Kidney epithelial cell (primary cell): ENCODE data around the gene SGMS1. TPM values are rescaled to one million over a fixed set of nuclear protein-coding genes. Genes with fewer than 3 reads are reported as not detected.

Source experiments
- DNase-seq: peaks from one replicate; pipeline ENCODE4 v3.0.0-alpha.2; 2010; ENCODE audit warnings: low read depth
- H3K27me3 ChIP-seq: 2 replicates; pipeline ENCODE4 v1.6.0; 2011; ENCODE audit warnings: low read length; ENCODE audit not compliant: control insufficient read depth, insufficient read depth
- H3K36me3 ChIP-seq: 2 replicates; pipeline ENCODE4 v1.5.1; 2011; ENCODE audit warnings: low read length; ENCODE audit not compliant: control insufficient read depth, insufficient read depth
- H3K4me3 ChIP-seq: 2 replicates; pipeline ENCODE4 v1.5.1; 2011; ENCODE audit warnings: low read depth, mild to moderate bottlenecking, control low read depth, low read length
- total RNA-seq: library from RNA; depleted of rRNA; stranded (reverse); fragments of >200 nt; gene quantifications from 2 replicates; pipeline ENCODE4 v1.2.3, GENCODE V29; 2015
- TF ChIP-seq, protein P1 (sequence below): IDR thresholded peaks from 2 replicates; pipeline ENCODE4 v1.5.1; 2011; ENCODE audit warnings: mild to moderate bottlenecking, moderate library complexity, low read length, control low read depth, inconsistent platforms; ENCODE audit not compliant: insufficient read depth, poor library complexity, severe bottlenecking

SGMS1 gene
- total RNA-seq, 1 donor from 2014 or later = 27.0 TPM

DNA sequence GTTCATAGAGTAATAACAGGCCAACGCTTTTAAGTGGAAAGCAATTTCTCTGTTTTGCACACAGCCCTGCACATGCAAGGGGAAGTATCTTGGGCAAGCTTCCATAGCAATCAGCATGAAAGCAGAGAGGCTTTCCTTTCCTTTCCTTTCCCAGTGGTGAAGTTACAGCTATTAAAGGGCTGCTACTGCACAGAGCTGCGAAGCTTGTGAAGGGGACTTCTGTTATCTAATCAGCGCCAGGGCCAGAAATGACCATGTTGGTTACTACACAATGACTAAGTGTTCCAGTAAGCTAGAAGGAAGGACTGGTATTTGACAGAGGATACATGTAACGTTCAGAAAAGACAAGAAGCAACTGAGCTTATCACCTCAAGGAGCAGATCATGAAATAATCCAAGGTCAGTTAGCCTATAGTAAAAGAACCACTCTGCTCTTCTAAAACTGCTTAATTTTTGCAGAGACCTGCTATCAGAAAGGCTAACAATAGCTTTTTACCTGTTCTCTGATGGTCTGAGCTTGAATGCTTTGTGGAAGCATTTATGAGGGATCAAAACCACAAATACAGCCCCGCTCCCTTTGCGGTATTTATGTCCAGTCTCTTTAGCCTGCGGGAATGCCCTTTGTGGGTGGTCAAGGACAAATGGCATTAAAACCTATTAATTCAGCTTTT lies 45.9 kb downstream of the SGMS1 start:
- no peak overlapping the region for H3K4me3 ChIP-seq
- no peak for DNase-seq
- no peaks in the 10 kb centered on the region for H3K27me3 ChIP-seq
- TF ChIP-seq, protein P1, sequence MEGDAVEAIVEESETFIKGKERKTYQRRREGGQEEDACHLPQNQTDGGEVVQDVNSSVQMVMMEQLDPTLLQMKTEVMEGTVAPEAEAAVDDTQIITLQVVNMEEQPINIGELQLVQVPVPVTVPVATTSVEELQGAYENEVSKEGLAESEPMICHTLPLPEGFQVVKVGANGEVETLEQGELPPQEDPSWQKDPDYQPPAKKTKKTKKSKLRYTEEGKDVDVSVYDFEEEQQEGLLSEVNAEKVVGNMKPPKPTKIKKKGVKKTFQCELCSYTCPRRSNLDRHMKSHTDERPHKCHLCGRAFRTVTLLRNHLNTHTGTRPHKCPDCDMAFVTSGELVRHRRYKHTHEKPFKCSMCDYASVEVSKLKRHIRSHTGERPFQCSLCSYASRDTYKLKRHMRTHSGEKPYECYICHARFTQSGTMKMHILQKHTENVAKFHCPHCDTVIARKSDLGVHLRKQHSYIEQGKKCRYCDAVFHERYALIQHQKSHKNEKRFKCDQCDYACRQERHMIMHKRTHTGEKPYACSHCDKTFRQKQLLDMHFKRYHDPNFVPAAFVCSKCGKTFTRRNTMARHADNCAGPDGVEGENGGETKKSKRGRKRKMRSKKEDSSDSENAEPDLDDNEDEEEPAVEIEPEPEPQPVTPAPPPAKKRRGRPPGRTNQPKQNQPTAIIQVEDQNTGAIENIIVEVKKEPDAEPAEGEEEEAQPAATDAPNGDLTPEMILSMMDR = no peak
- H3K36me3 ChIP-seq = no peaks in the 10 kb centered on the region

DNA sequence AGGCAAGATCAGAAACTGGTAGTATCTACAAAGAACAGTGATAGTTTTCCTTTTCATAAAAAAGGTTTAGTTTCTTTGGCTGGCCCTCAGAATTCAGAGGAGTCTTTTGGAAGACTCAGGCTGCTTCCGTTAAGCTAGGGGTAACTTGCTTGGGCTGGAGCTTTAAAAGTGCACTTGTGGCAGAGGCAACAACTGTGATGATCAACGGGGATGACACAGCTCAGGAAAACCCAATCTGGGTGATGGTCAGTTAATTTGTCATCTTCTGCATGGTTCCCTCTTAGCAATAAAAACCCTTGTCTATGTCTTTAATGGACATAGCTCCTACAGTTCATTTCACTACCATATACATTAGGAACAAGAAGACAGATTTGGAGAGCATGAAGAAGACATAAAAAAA lies 46.7 kb downstream of the SGMS1 start:
- no peaks in the 10 kb centered on the region for H3K27me3 ChIP-seq
- no peaks in the 10 kb centered on the region for H3K36me3 ChIP-seq
- no peak overlapping the region for H3K4me3 ChIP-seq
- no peak for DNase-seq
- TF ChIP-seq, protein P1 = no peak

DNA sequence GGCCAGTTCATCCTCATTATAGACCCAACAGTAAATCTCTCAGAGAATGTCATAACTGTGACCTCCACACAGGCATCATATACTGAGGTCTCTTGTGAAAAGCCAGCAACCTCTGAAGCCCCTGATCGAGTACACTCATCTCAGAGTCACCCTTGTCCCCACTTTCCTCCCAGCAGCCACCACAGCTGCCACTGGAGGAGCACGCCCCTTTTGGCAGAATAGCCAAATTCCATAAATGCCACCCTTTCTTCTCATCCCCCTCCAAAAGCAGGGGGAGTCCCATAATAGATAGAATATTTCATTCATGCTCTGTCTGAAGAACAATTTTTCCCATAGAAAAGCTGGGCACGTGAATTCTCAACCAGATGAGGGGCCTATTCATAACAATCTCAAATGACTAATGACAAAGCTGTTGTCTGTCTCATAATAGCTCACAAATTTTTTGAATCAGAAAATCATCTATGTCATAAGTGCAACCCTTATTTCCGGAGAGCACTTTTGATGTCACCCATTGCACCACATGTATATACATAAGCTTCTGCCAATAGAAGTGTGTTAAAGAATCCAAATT lies 47.4 kb downstream of the SGMS1 start:
- no peak for DNase-seq
- Histone ChIP-seq H3K27me3 (no peaks in the 10 kb centered on the region), H3K36me3 (no peaks in the 10 kb centered on the region), H3K4me3 (no peak overlapping the region)
- TF ChIP-seq, protein P1 = no peak

DNA sequence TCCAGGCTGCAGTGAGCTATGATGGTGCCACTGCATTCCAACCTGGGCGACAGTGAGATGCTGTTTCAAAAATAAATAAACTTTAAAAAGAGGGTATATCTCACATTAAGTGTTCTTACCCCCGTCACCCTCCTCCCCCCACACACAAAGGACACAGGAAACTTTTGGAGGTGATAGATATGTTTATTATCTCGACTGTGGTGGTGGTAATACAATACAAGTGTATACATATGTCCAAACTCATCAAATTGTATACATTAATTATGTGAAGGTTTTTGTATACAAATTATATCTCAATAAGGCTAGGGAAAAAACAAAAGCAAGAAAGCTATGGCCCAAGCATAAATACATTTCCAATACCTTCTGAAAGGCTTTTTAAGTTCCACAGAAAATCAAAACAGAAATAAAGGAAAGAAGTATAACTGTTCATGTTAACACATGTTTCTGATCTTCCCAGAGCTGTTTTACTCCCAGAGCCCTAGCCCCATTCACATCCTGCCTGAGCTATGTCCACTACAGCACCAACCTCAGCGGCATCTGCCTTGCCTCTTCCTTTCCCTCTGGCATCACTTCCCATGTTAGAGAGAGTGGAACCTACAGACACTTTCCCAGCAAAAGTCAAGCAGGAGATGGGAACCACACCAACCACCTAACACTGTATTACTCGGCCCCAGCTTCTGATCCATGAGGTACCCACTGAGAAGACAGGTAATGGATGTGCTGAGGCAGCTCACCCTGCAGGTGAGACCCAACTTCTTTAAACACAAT lies 48.1 kb downstream of the SGMS1 start:
- Histone ChIP-seq H3K27me3 (no peaks in the 10 kb centered on the region), H3K4me3 (no peak overlapping the region), H3K36me3 (no peaks in the 10 kb centered on the region)
- DNase-seq = no peak
- TF ChIP-seq, protein P1 = no peak

DNA sequence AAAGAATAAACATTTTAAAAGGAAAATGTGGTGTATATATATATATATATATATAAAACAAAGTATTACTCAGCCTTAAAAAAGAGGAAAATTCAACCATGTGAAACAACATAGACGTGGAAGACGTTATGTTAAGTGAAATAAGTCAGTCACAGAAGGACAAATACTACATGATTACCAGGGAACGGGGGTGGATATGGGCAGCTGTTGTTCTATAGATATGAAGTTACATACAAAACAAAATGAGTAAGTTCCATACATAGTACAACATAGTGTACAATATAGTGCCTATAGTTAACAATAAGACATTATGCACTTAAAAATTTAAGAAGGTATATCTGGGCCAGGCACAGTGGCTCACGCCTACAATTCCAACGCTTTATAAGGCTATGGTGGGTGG lies 48.8 kb downstream of the SGMS1 start:
- Histone ChIP-seq H3K4me3 (no peak overlapping the region), H3K27me3 (no peaks in the 10 kb centered on the region), H3K36me3 (no peaks in the 10 kb centered on the region)
- DNase-seq = no peak
- TF ChIP-seq, protein P1 = no peak

DNA sequence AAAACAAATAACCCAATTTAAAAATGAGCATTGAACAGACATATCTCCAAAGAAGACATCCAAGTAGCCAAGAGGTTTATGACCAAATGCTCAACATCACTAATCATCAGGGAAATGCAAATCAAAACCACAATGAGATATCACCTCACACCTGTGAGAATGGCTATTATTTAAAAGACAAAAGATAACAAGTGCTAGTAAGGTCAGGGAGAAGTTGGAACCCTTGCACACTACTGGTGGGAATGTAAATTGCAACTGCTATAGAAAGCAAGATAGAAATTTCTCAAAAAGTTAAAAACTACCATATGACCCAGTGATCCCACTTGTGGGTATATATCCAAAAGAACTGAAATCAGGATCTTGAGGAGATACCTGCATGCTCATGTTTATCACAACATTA lies 49.5 kb downstream of the SGMS1 start:
- Histone ChIP-seq H3K36me3 (no peaks in the 10 kb centered on the region), H3K27me3 (no peaks in the 10 kb centered on the region), H3K4me3 (no peak overlapping the region)
- TF ChIP-seq, protein P1 = no peak
- no peak for DNase-seq
